ENCODE results near the gene RPA1. TPM values are rescaled to one million over a fixed set of nuclear protein-coding genes. Genes with fewer than 3 reads are reported as not detected.

Gene RPA1
- total and polyA plus RNA-seq, 9 of the 15 experiments (the other 6 are each of a cell fraction or from before 2014, with no cell fraction given): 25.2 to 125 (median 47.4) TPM

- no peaks in the 10 kb centered on the region for H3K9me1 ChIP-seq (ENCODE audit: control insufficient read depth, insufficient read depth, low read length)
- H3K9me3 ChIP-seq (replicated peaks; ENCODE audit: control insufficient read depth, insufficient read depth, low read depth, low read length): no peaks in the 10 kb centered on the region
- no peak overlapping the region for H3K4me2 ChIP-seq (ENCODE audit: insufficient read depth, low read length)
- H2AFZ ChIP-seq (ENCODE audit: low read depth, low read length): no peak overlapping the region
- intact Hi-C loops (cut with micrococcal nuclease): no loop called here
- ChIA-PET POLR2A (interaction anchor here (1.4 kb wide), 1 partner anchor 9 kb away, joined by 4 read pairs; no protein-coding TSS in a partner anchor), CTCF (ENCODE audit: low intra/inter-chr PET ratio) (no interaction called here)
- no peak for ATAC-seq
- H3K27ac ChIP-seq (ENCODE audit: extremely low read depth, low read depth, low read length): no peak overlapping the region
- no peak overlapping the region for H3K9ac ChIP-seq (ENCODE audit: insufficient read depth in 1 of 2, low read depth in 2 of 2, low read length in 2 of 2)
- no TSS peak for BruUV-seq (replicated peaks)
- no peak for DNase-seq (ENCODE audit: extremely low read depth in 1 of 4, low spot score in 3 of 4)
- H3K79me2 ChIP-seq (ENCODE audit: control insufficient read depth, insufficient read depth, low read length): no peaks in the 10 kb centered on the region
- peaks cover 11 to 59% of the 10 kb centered on the region in 2 experiments; a peak in 4 of 5 replicates for H3K27me3 ChIP-seq (ENCODE audit: control insufficient read depth in 2 of 2, insufficient read depth in 2 of 2, low read length in 2 of 2)
- WGBS (ENCODE audit: insufficient coverage, low coverage, missing lambda C conversion rate): 14% methylated on average over 3 of the region's 7 CpGs
- in situ Hi-C loops (cut with MboI): no loop called here
- no peaks in the 10 kb centered on the region for H4K20me1 ChIP-seq (replicated peaks; ENCODE audit: control insufficient read depth, insufficient read depth, low read length)
- no peaks in the 10 kb centered on the region for H3K36me3 ChIP-seq (ENCODE audit: control insufficient read depth, insufficient read depth, low read length)
- H3K4me1 ChIP-seq (replicated peaks in 1 of 2; ENCODE audit: control insufficient read depth in 2 of 2, insufficient read depth in 2 of 2, low read length in 2 of 2): peaks cover 0 to 19% of the 10 kb centered on the region in 2 experiments; a peak in 2 of 5 replicates
- no peak for TF ChIP-seq ESRRB (CRISPR knock-in tag; IDR thresholded peaks at IDR 0.05; ENCODE audit: borderline replicate concordance)
- no peak for TF ChIP-seq CEBPG (CRISPR knock-in tag; IDR thresholded peaks at IDR 0.05)
- no peak for TF ChIP-seq CEBPG (tag; conservative IDR thresholded peaks at IDR 0.05 in 1 of 2, IDR thresholded peaks at IDR 0.05 in 1 of 2)
- no peak for TF ChIP-seq BDP1 (IDR thresholded peaks at IDR 0.05; ENCODE audit: insufficient read depth, insufficient read length)
- no peak for TF ChIP-seq ZNF274 (IDR thresholded peaks at IDR 0.05; ENCODE audit: borderline replicate concordance, low read depth, low read length)
- TF ChIP-seq CBX5 (IDR thresholded peaks at IDR 0.05; ENCODE audit: borderline replicate concordance, low read depth): no peak
- no peak for TF ChIP-seq SRSF3 (IDR thresholded peaks at IDR 0.05; ENCODE audit: insufficient read depth, low read length)
- TF ChIP-seq KLF6 (CRISPR knock-in tag; IDR thresholded peaks at IDR 0.05; ENCODE audit: borderline replicate concordance): no peak
- TF ChIP-seq ZNF695 (CRISPR knock-in tag; IDR thresholded peaks at IDR 0.05): no peak
- no peak for TF ChIP-seq NFXL1 (CRISPR knock-in tag; IDR thresholded peaks at IDR 0.05)
- TF ChIP-seq SMARCB1 (IDR thresholded peaks at IDR 0.05; ENCODE audit: insufficient read length, low read depth): no peak
- TF ChIP-seq GABPB2 (CRISPR knock-in tag; conservative IDR thresholded peaks at IDR 0.05): no peak
- no peak for TF ChIP-seq SLC30A9 (CRISPR knock-in tag; IDR thresholded peaks at IDR 0.05)
- no peak for TF ChIP-seq ZNF561 (CRISPR knock-in tag; conservative IDR thresholded peaks at IDR 0.05)
- no peak for TF ChIP-seq ZNF609 (CRISPR knock-in tag; IDR thresholded peaks at IDR 0.05; ENCODE audit: borderline replicate concordance)
- no peak for TF ChIP-seq CCAR2 (IDR thresholded peaks at IDR 0.05; ENCODE audit: low read depth, low read length)
- no peak for FAIRE-seq
- H3K4me3 ChIP-seq: no peak overlapping the region
Measured at GRCh38 chr17:1942066-1942365, 112.2 kb downstream of the RPA1 start.
